ENCODE measurements around the gene KCNH3.

- TF ChIP-seq POLR2A (IDR thresholded peaks at IDR 0.05), result no peak
- peak in 1 of 3 donors; percentile 41 for TF ChIP-seq CTCF (IDR thresholded peaks at IDR 0.05)
- no peak for TF ChIP-seq EP300 (IDR thresholded peaks at IDR 0.05)
These were observed 10.2 kb downstream of the KCNH3 start for GRCh38 chr12:49548822-49549648.
